AG09309 (cell line): ENCODE data around the gene MT1B.
"Not testable (repeated sequence)": the region's sequence is repeated elsewhere in the genome, so short reads cannot be mapped to it uniquely, and the experiment has no call there.

Source experiments
- DNase-seq: peaks from one replicate; pipeline ENCODE4 v3.0.0-alpha.2; 2010; ENCODE audit warnings: low read depth
- H3K4me3 ChIP-seq: 2 replicates; pipeline ENCODE4 v1.5.1; 2011; ENCODE audit warnings: mild to moderate bottlenecking, low read depth, low read length, moderate library complexity; ENCODE audit not compliant: control insufficient read depth
- TF ChIP-seq, protein P1 (sequence below): IDR thresholded peaks from 2 replicates; pipeline ENCODE4 v1.5.1; 2011; ENCODE audit warnings: mild to moderate bottlenecking, low read depth, low read length, inconsistent platforms; ENCODE audit not compliant: insufficient read depth, control insufficient read depth; ENCODE audit errors: missing control alignments

The MT1B gene

DNA sequence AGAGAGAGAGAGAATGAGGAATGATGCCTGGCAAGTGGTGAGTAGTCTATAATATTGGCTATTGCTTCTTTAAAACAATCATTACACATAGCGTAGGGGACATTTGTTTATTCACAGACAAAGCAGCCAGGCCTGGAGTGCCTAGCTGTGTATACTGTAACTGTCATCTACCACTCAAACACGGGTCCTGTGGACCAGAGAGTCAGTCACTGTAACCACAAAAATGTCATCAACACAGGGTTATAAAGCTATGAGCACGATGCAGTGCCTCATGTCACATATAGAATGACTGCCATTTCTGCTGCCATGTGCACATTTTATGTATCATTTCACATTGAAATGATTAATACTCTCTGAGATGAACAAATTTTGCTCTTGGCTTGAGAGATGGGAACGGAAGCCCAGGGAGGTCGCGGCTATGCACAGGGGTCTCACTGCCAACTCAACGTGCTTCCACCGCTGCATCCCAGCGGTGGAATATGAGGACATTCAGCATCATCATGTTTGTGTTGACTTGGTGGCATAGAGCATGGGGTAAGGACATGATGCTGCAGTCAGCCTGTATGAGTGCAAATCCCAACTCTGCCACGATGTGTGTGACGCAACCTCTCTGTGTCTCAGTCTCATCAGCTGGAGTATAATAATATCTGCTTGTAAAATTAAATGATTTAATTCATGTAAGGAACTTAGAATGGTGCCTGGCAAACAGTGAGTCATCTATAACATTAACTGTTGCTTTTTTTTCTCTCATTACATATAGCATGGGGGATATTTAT, 21.3 kb downstream of the MT1B start:
- TF ChIP-seq, protein P1, sequence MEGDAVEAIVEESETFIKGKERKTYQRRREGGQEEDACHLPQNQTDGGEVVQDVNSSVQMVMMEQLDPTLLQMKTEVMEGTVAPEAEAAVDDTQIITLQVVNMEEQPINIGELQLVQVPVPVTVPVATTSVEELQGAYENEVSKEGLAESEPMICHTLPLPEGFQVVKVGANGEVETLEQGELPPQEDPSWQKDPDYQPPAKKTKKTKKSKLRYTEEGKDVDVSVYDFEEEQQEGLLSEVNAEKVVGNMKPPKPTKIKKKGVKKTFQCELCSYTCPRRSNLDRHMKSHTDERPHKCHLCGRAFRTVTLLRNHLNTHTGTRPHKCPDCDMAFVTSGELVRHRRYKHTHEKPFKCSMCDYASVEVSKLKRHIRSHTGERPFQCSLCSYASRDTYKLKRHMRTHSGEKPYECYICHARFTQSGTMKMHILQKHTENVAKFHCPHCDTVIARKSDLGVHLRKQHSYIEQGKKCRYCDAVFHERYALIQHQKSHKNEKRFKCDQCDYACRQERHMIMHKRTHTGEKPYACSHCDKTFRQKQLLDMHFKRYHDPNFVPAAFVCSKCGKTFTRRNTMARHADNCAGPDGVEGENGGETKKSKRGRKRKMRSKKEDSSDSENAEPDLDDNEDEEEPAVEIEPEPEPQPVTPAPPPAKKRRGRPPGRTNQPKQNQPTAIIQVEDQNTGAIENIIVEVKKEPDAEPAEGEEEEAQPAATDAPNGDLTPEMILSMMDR: no peak
- no peak overlapping the region for H3K4me3 ChIP-seq
- DNase-seq: no peak

DNA sequence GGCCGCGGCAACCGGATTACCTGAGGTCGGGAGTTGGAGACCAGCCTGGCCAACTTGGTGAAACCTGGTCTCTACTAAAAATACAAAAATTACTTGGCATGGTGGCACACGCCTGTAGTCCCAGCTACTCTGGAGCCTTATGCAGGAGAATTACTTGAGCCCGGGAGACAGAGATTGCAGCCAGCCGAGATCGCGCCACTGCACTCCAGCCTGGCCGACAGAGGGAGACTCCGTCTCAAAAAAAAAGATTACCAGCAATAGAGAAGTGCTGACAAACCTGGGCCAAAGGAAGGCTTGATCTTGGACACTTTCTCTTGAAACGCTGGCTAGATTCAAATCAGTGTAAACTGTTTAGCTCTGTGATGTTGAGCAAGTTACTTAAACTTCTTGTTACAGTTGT, 22.2 kb downstream of the MT1B start:
- no peak for DNase-seq
- TF ChIP-seq, protein P1: peak; percentile 56

DNA sequence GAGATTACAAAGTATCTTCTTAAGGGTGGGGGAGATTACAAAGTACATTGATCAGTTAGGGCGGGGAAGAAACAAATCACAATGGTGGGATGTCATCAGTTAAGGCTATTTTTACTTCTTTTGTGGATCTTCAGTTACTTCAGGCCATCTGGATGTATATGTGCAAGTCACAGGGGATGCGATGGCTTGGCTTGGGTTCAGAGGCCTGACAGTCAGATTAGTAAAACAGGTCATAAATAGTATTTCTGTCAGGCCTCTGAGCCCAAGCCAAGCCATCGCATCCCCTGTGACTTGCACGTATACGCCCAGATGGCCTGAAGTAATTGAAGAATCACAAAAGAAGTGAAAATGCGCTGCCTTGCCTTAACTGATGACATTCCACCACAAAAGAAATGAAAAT, 22.9 kb downstream of the MT1B start:
- not testable (repeated sequence) for DNase-seq

More for the DNA sequence above, 22.2 kb downstream of the MT1B start:
- no peak overlapping the region for H3K4me3 ChIP-seq

DNA sequence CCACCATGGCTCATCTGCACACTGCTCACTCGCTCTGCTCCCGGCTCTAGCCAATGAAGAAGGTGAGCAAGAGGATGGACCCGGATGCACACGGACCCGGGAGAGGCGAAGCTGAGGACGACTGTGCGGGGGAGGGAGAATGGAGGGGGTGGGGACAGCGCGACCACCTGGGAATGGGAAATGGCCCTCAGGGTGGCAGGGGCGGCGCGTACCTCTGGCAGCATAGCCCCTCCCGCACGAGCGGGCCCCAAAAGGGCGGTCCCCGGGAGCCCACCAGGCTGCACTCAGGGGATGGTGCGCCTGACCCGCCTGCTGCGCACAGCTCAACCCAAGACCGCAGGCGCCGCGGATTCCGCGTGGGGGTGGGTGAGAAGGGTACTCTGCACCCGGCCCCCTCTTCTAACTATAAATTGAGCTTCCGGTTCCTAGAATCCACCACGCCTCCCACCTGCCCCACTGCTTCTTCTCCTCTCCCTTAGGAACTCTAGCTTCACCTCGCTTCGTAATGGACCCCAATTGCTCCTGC, 24.1 kb downstream of the MT1B start:
- DNase-seq: no peak
- TF ChIP-seq, protein P1: no peak
- H3K4me3 ChIP-seq: no peak overlapping the region

More for the DNA sequence above, 22.9 kb downstream of the MT1B start:
- not testable (repeated sequence) for H3K4me3 ChIP-seq

DNA sequence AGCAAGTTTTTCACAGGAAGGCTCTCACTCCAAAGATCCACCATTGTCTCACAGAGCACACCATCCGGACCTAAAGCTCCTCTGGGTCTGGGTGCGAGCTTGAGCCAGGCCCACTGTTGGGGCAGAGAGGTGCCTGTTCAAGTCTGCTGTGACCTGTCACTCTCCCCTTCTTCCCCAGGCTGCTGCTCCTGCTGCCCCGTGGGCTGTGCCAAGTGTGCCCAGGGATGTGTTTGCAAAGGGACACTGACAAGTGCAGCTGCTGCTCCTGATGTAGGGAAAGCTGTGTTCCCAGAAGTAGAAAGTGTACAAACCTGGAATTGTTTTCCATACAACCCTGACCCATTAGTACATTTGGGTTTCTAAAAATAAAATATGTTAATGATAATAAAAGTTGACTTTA, 25.8 kb downstream of the MT1B start:
- no peak overlapping the region for H3K4me3 ChIP-seq
- TF ChIP-seq, protein P1: no peak
- no peak for DNase-seq

DNA sequence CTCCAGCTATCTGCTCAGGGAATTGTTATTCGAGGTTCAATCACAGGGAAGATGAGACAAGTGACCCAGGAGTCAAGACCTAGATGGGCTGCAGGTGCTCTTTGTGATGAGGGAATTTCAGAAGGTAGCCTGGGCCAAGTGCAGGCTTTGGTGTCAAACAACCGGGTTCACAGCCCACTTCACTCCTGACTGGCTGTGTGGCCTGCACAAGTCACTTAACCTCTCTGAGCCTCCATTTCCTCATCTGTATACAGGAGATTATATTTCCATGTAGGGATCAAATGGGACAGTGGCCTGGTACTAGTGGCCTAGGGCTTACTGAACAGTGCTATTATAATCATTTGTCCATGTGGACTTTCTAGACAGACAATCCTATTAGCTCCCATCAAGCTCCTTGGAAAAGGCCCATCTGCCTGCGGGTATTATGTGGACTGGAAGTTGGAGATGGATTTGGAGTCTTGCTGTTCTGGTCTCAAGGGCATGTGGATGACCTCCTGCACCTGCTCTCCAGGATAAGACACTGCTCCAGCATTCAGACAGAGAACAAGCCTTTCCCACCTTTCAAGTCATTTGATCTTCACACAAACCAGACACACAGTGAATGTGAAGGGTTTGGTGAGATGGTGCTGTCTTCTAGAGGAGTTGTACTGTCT, 27.5 kb downstream of the MT1B start:
- DNase-seq: no peak
- TF ChIP-seq, protein P1: no peak

DNA sequence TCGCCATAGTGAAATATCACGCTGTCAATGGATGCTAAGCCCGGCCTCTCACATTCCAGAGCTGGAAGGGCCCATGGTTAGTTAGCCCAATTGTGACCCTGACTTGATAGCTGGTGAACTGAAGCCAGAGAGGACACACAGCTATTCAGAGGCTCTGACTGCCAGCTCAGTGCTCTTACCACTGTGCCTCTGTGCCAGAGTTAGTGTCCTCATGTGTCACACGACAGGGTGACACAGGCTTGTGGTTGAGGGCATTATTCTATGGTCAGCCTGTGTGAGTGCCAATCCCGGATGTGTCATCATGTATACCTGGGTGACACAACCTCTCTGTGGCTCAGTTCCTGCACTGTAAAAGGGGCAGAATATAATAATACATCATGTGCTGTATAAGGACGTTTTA, 28.1 kb downstream of the MT1B start:
- H3K4me3 ChIP-seq: no peak overlapping the region
- TF ChIP-seq, protein P1: no peak
- DNase-seq: no peak

More for the DNA sequence above, 27.5 kb downstream of the MT1B start:
- no peak overlapping the region for H3K4me3 ChIP-seq
